Heart left ventricle (tissue), 16 donors: ENCODE data around the gene ABCD1. TPM values are rescaled to one million over a fixed set of nuclear protein-coding genes. Genes with fewer than 3 reads are reported as not detected.
A peak's percentile ranks its signal among the peaks of the same experiment; 100 is the strongest.
"Not testable (repeated sequence)": the region's sequence is repeated elsewhere in the genome, so short reads cannot be mapped to it uniquely, and the experiment has no call there.

Experiments used
- ATAC-seq, 4 donors: fragments of 200-7000 bp; cut with Tn5 transposase; one replicate each; pipeline ENCODE4 v1.9.1; 2020 to 2022; ENCODE audit warnings: moderate library complexity in 4 of 4, mild to moderate bottlenecking in 3 of 4, moderate number of reproducible peaks in 1 of 4
- DNase-seq, 5 donors: peaks; one replicate each; pipeline ENCODE4 v3.0.0-alpha.2; 2020
- H3K27ac ChIP-seq, 12 donors: fragments of 200-600 bp; sonication (generic) in 4 of 12; one replicate each; pipeline versions ENCODE4 v1.5.0 to v1.8.0; 2016 to 2022; ENCODE audit warnings: mild to moderate bottlenecking in 2 of 12
- H3K27me3 ChIP-seq, 9 donors: fragments of 200-600 bp; sonication (generic) in 2 of 9; one replicate each; pipeline versions ENCODE4 v1.5.1 to v1.8.0; 2016 to 2022; ENCODE audit warnings: mild to moderate bottlenecking in 3 of 9
- H3K36me3 ChIP-seq, 9 donors: fragments of 200-600 bp; sonication (generic) in 2 of 9; one replicate each; pipeline versions ENCODE4 v1.5.0 to v1.8.0; 2018 to 2022; ENCODE audit warnings: mild to moderate bottlenecking in 2 of 9
- H3K4me1 ChIP-seq, 12 donors: fragments of 200-600 bp; sonication (generic) in 4 of 12; one replicate each; pipeline versions ENCODE4 v1.5.0 to v1.8.0; 2016 to 2022; ENCODE audit warnings: mild to moderate bottlenecking in 3 of 12
- H3K4me3 ChIP-seq, 12 donors: fragments of 200-600 bp; sonication (generic) in 4 of 12; one replicate each; pipeline versions ENCODE4 v1.5.0 to v1.8.0; 2017 to 2022; ENCODE audit warnings: mild to moderate bottlenecking in 9 of 12, moderate library complexity in 4 of 12
- H3K9me3 ChIP-seq, 12 donors: fragments of 200-600 bp; sonication (generic) in 4 of 12; one replicate each; pipeline versions ENCODE4 v1.5.0 to v1.8.0; 2016 to 2022; ENCODE audit warnings: mild to moderate bottlenecking in 1 of 12
- POLR2A ChIP-seq, 2 donors: fragments of 450-650 bp; IDR thresholded peaks; one replicate each; pipeline ENCODE4 v1.6.1; 2017; ENCODE audit warnings: antibody characterized with exemption in 2 of 2, mild to moderate bottlenecking in 2 of 2, moderate library complexity in 2 of 2
- WGBS, 4 donors: extraction: QIAGEN DNeasy Blood & Tissue Kit in 2 of 4; methylation state at CpG; one replicate each; pipeline versions ENCODE4 v1.1.5 to v1.1.7; 2013 to 2018; 5-methylcytosine and 5-hydroxymethylcytosine counted together
- intact Hi-C, 10 donors: fragments of 100-400 bp; cut with DNase I; formaldehyde crosslinking; loops; one replicate each; pipeline versions ENCODE4 v1.11.1 to v1.14.2; 2022
- polyA plus RNA-seq, 2 donors: library from polyadenylated mRNA; stranded (reverse); fragments of 200-250 nt; gene quantifications; one replicate each; pipeline ENCODE4 v1.2.3, GENCODE V29; 2013
- total RNA-seq, 9 donors: library from RNA; depleted of rRNA in 2 of 9; stranded (reverse); fragments of >200 nt in 2 of 9; fragmentation: NEBNext Ultra II Directional in 3 of 9; extraction: Animal tissue kit (Norgen Biotek cat#: 25700) in 3 of 9; gene quantifications; one replicate each; pipeline versions ENCODE4 v1.1.0 to v1.2.4, GENCODE V29; 2016 to 2023
- TF ChIP-seq, protein P1 (sequence below), 12 donors: fragments of 200-600 bp; sonication (generic) in 4 of 12; IDR thresholded peaks; one replicate each; pipeline versions ENCODE4 v1.5.0 to v1.8.0; 2018 to 2022; ENCODE audit warnings: antibody characterized with exemption in 12 of 12, mild to moderate bottlenecking in 5 of 12
- donor health status: ischemic (EF 13 %, LVEDD 7.1; RV severe dilation, severe dysfunction).
- donor health status: healthy with polysubstance abuse.
- donor health status: DM: no; HTN: yes; CAD: no.
- donor health status: DM: no; HTN: no; CAD: no.
- donor health status: ischemic (EF 25% LVEDD 6.9; RV normal size, moderate dysfunction).
- donor health status: ischemic (EF 25% LVEDD 5.7; RV mildly dilated, moderate dysfunction).
- donor health status: healthy.
- donor health status: DM: yes; HTN: yes; CAD: no.
- donor health status: ischemic (EF 35%, LVEDD 5.7; RV mildly dilated, moderate dysfunction).
- donor health status: nonischemic (EF 11% LVEDD 7.7; RV severe dilation, severe dysfunction).
- donor health status: DM: yes; HTN: yes; CAD: no.
- donor health status: PGD.
- donor health status: ischemic (EF 29% LVEDD 5.4; RV normal size, mild dysfunction).
- donor health status: nonischemic (EF 23%, LVEDD 6.1; RV moderate dilation, normal function).

ABCD1 gene
- total and polyA plus RNA-seq, 11 donors = 12.9 to 25.6 (median 15.6) TPM

DNA sequence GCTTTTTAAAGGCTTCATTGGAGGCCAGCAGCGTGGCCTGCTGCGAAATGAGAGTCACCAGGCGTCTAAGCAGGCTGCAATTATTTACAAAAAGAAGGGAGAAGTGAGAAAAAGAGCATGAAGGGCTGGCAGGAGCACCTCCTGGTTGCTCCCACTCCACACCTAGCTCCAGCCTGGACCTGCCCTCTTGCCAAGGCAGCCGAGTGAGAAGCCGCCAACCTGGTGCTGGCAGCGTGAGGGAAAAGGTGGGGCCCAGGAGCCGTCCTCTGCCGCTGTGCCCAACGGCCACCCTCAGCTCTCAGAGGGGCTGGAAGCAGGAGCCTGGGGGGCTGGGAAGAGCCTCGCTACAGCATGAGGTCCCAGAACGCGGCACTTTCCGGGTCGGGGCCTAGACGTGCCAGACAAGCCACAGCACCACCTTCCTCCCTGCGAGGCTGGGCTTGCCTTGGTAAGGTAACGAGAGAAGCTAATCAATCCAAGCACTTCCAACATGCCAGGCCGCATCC is 20.6 kb upstream of the ABCD1 start:
- H3K4me1 ChIP-seq = peaks cover 0 to 37% (median 4%) of the 10 kb centered on the region in 12 donors
- 78 to 90% (median 85%) methylated on average over 14 to 18 of the region's 18 CpGs for WGBS, 4 donors
- intact Hi-C loops = no loop called here

DNA sequence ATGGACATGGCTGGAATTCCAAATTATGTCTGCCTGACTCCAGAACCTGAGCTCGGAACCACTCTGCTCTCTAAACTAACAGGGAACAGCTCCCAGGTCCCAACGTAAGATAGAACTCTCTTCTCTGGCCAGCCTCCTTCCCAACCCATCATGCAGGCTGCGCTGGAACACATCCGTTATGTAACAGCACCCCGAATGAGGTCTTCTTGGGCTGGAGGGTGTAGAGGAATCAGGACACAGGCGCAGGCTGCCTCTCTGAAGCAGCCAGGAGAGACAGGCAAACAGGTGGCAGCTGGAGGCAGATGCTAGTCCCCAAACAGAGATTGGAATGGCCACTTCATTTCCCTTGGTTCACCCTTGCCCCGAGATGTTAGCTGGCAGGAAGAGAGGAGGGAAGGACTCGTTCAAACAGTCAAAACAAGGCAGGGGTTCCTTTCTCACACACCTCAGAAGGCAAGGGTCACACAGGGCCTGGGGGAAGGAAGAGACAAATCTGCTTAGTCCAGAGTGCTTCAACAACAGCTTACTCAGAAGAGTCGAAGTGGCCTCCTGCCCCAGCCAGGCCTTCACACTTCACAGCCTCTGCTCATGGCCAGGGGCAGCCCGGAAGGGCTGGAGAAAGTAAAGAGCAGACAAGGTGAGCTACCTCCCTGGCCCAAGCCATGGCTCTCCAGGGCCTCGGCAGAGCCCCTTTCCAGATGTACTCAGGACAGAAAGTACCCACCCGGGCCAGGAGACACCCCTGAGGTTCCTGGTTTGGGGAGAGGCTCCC is 19.8 kb upstream of the ABCD1 start:
- WGBS, 4 donors = 62 to 70% (median 64%) methylated on average over 10 to 11 of the region's 12 CpGs
- Histone ChIP-seq H3K4me1 (peaks cover 0 to 31% (median 4%) of the 10 kb centered on the region in 12 donors), H3K27ac (peak overlapping the region; percentile 40 to 87 (median 74)), H3K36me3 (peaks cover 0 to 26% (median 3%) of the 10 kb centered on the region in 9 donors)
- ATAC-seq = peak in 2 of 4 donors; percentile 0
- DNase-seq, intact Hi-C loops, H3K9me3 ChIP-seq, H3K27me3 ChIP-seq, H3K4me3 ChIP-seq: not testable (repeated sequence)

More for the DNA sequence above, 20.6 kb upstream of the ABCD1 start:
- ATAC-seq (no peak), DNase-seq (peak in 1 of 5 donors; percentile 40)
- TF ChIP-seq POLR2A (IDR thresholded peaks at IDR 0.05) = no peak
- TF ChIP-seq, protein P1, sequence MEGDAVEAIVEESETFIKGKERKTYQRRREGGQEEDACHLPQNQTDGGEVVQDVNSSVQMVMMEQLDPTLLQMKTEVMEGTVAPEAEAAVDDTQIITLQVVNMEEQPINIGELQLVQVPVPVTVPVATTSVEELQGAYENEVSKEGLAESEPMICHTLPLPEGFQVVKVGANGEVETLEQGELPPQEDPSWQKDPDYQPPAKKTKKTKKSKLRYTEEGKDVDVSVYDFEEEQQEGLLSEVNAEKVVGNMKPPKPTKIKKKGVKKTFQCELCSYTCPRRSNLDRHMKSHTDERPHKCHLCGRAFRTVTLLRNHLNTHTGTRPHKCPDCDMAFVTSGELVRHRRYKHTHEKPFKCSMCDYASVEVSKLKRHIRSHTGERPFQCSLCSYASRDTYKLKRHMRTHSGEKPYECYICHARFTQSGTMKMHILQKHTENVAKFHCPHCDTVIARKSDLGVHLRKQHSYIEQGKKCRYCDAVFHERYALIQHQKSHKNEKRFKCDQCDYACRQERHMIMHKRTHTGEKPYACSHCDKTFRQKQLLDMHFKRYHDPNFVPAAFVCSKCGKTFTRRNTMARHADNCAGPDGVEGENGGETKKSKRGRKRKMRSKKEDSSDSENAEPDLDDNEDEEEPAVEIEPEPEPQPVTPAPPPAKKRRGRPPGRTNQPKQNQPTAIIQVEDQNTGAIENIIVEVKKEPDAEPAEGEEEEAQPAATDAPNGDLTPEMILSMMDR (IDR thresholded peaks at IDR 0.05) = no peak
- H3K4me3 ChIP-seq = no peak overlapping the region
- peak overlapping the region in 10 of 12 donors; percentile 60 to 87 (median 78) for H3K27ac ChIP-seq
- H3K9me3 ChIP-seq = no peaks in the 10 kb centered on the region
- no peaks in the 10 kb centered on the region for H3K27me3 ChIP-seq
- peaks cover 0 to 20% (median 3%) of the 10 kb centered on the region in 9 donors for H3K36me3 ChIP-seq

DNA sequence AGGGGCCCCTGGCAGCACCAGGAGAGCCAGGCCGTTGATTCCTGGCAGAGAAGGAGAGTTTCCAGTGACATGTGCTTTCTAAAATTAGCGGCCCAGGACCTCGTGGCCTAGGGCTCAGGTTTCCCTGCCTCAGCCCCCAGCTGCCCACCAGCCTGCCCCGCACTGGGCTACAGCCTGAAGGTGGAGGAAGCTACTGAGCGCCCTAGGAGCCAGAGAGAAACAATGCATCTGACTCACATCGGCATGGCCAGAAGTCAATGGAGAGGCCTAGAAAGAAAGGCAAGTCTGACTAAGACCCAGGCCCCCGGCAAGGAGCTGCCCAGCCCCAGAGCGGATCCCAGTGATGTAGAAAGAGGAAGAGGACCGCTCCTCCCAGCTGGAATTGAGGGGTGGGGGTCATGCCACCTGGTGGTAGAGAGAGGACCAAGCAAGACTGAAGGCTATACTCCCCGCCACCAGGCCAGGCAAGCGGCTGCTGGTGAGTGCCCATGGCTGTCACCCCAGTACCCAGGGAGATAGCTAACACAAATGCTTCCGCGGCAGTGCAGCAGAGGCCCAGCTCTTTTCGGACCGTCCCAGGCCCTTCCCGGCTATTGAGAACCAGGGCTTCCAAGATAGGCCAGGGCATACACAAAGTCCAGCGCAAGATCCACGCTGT is 19.1 kb upstream of the ABCD1 start:
- DNase-seq = peak in 2 of 5 donors; percentile 39 to 68
- peaks cover 0 to 31% (median 4%) of the 10 kb centered on the region in 12 donors for H3K4me1 ChIP-seq
- peak overlapping the region in 10 of 12 donors; percentile 2 to 49 (median 34) for H3K4me3 ChIP-seq

DNA sequence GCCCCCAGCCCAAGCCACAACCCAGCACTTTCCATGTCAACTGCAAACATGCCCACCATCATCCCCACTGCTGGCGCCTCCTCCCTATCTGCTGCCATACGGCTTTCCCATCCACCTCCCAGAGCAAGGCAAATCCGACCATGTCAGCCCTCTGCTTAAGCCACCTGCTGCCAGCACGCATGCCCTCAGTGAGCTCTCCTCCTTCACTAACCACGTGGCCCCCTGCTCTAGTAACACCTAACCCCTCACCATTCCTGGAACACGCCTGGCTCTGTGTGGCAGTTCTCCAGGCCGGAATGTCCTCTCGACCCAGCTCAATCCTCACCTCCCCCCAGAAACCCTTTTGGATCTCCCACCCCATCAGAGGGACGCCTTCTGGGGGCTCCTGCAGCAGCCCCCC is 17.9 kb upstream of the ABCD1 start:
- H3K27ac ChIP-seq = peak overlapping the region in 10 of 12 donors; percentile 60 to 87 (median 78)
- ATAC-seq (peak in 3 of 4 donors; percentile 11 to 48 (median 32)), DNase-seq (peak in 1 of 5 donors; percentile 55)
- peaks cover 0 to 32% (median 3%) of the 10 kb centered on the region in 9 donors for H3K36me3 ChIP-seq
- no peaks in the 10 kb centered on the region for H3K9me3 ChIP-seq
- 54 to 72% (median 71%) methylated on average over 9 of the region's 9 CpGs for WGBS, 4 donors
- H3K4me3 ChIP-seq = peak overlapping the region in 5 of 12 donors; percentile 40 to 49 (median 44)
- H3K27me3 ChIP-seq = no peaks in the 10 kb centered on the region
- no peak for TF ChIP-seq POLR2A (IDR thresholded peaks at IDR 0.05)
- TF ChIP-seq, protein P1 (IDR thresholded peaks at IDR 0.05) = no peak
- peaks cover 0 to 31% (median 4%) of the 10 kb centered on the region in 12 donors for H3K4me1 ChIP-seq
- intact Hi-C loops = no loop called here

More for the DNA sequence above, 19.1 kb upstream of the ABCD1 start:
- TF ChIP-seq, protein P1 (IDR thresholded peaks at IDR 0.05) = peak in 2 of 12 donors; percentile 12 to 35
- peak in 1 of 2 donors; percentile 42 for TF ChIP-seq POLR2A (IDR thresholded peaks at IDR 0.05)
- 46 to 67% (median 61%) methylated on average over 17 to 18 of the region's 18 CpGs for WGBS, 4 donors
- intact Hi-C loops, H3K9me3 ChIP-seq, H3K27me3 ChIP-seq: not testable (repeated sequence)
- Histone ChIP-seq H3K36me3 (peaks cover 0 to 31% (median 3%) of the 10 kb centered on the region in 9 donors), H3K27ac (peak overlapping the region; percentile 46 to 87 (median 74))
- peak; percentile 52 to 66 (median 61) for ATAC-seq
